Karpas-422 (cell line): ENCODE data around the gene GHITM. TPM values are rescaled to one million over a fixed set of nuclear protein-coding genes. Genes with fewer than 3 reads are reported as not detected.
"Not testable (repeated sequence)": the region's sequence is repeated elsewhere in the genome, so short reads cannot be mapped to it uniquely, and the experiment has no call there.

Experiments
- DNase-seq: peaks from one replicate; pipeline ENCODE4 v3.0.0-alpha.2; 2015
- H2AFZ ChIP-seq: fragments of 200-600 bp; sonication (generic); 2 replicates; pipeline ENCODE4 v1.6.1; 2014; ENCODE audit warnings: antibody characterized with exemption, low read length, mixed read lengths
- H3K27ac ChIP-seq: fragments of 200-600 bp; sonication (generic); 2 replicates; pipeline ENCODE4 v1.5.1; 2014; ENCODE audit warnings: mild to moderate bottlenecking, low read length, moderate library complexity
- H3K27me3 ChIP-seq: fragments of 200-600 bp; sonication (generic); 2 replicates; pipeline ENCODE4 v1.6.1; 2014; ENCODE audit warnings: low read length, mixed read lengths
- H3K36me3 ChIP-seq: fragments of 200-600 bp; sonication (generic); 2 replicates; pipeline ENCODE4 v1.6.1; 2014; ENCODE audit warnings: low read length, mixed read lengths; ENCODE audit not compliant: insufficient read depth
- H3K4me1 ChIP-seq: fragments of 200-600 bp; sonication (generic); 2 replicates; pipeline ENCODE4 v1.6.1; 2014; ENCODE audit warnings: mild to moderate bottlenecking, low read length, mixed read lengths
- H3K4me2 ChIP-seq: fragments of 200-600 bp; sonication (generic); 2 replicates; pipeline ENCODE4 v1.6.1; 2014; ENCODE audit warnings: low read length, low read depth, mild to moderate bottlenecking; ENCODE audit not compliant: poor library complexity, severe bottlenecking
- H3K4me3 ChIP-seq: fragments of 200-600 bp; sonication (generic); 2 replicates; pipeline ENCODE4 v1.5.1; 2014; ENCODE audit warnings: mild to moderate bottlenecking, antibody characterized with exemption, low read length, mixed read lengths
- H3K79me2 ChIP-seq: fragments of 200-600 bp; sonication (generic); 2 replicates; pipeline ENCODE4 v1.6.1; 2014; ENCODE audit warnings: mild to moderate bottlenecking, low read length, mixed read lengths
- H3K9ac ChIP-seq: fragments of 200-600 bp; sonication (generic); 2 replicates; pipeline ENCODE4 v1.6.0; 2014; ENCODE audit warnings: low read length
- H3K9me2 ChIP-seq: fragments of 200-600 bp; sonication (generic), shearing (Covaris generic); replicated peaks from 2 replicates; pipeline ENCODE4 v1.6.0; 2014; ENCODE audit warnings: mild to moderate bottlenecking, low read length, moderate library complexity; ENCODE audit not compliant: insufficient read depth
- H3K9me3 ChIP-seq: fragments of 300-700, 200-600 bp; sonication (generic); 2 replicates; pipeline ENCODE4 v1.6.1; 2014; ENCODE audit warnings: low read length, mixed read lengths
- H4K20me1 ChIP-seq: fragments of 200-600 bp; sonication (generic); 2 replicates; pipeline ENCODE4 v1.6.1; 2014; ENCODE audit warnings: mild to moderate bottlenecking, antibody characterized with exemption, low read length, low read depth; ENCODE audit not compliant: insufficient read depth
- total RNA-seq: library from RNA; depleted of rRNA; stranded (reverse); fragments of >200 nt; shearing (Covaris generic); gene quantifications from 2 replicates; pipeline ENCODE4 v1.2.3, GENCODE V29; 2014; ENCODE audit warnings: low replicate concordance

Gene GHITM
- total RNA-seq, 1 experiment from 2014 or later = 78.4 TPM

DNA sequence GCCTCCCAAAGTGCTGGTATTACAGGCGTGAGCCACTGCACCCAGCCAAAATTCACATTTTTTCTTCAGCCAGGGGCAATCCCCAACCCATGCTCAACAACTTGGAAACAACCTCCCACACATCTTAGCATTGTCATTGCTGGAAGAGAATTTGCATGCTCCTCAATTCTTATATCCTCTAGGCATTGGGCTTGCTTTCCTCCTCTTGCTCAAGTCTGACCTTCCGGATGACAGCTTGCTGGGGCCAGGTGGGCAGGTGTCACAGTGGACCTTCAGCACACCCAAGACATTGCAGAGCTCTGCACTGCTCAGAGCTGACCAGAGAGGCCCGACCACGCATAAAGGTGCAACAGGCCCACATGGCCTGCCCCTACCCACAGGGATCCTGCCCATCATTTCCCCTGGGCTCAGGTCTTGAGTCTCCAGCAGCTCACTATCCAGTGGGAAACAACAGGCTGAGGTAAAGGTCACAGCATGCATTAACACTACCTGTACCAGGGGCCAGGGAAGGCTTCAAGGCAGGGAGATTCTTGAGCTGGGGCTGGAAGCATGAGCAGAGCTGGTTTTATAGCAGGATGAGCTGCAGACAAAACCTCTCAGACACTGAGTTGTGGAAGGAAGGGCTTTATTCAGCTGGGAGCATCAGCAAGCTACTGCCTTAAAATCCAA, 27.4 kb downstream of the GHITM start:
- no peaks in the 10 kb centered on the region for H4K20me1 ChIP-seq
- no peaks in the 10 kb centered on the region for H3K27me3 ChIP-seq
- H3K4me1 ChIP-seq = peaks cover 8% of the 10 kb centered on the region
- H3K9me3 ChIP-seq = no peaks in the 10 kb centered on the region
- no peak for DNase-seq
- H2AFZ ChIP-seq = no peak overlapping the region
- no peaks in the 10 kb centered on the region for H3K9me2 ChIP-seq
- H3K79me2 ChIP-seq = no peaks in the 10 kb centered on the region
- no peak overlapping the region for H3K4me2 ChIP-seq
- no peak overlapping the region for H3K9ac ChIP-seq
- no peaks in the 10 kb centered on the region for H3K36me3 ChIP-seq
- no peak overlapping the region for H3K4me3 ChIP-seq
- no peak overlapping the region for H3K27ac ChIP-seq

DNA sequence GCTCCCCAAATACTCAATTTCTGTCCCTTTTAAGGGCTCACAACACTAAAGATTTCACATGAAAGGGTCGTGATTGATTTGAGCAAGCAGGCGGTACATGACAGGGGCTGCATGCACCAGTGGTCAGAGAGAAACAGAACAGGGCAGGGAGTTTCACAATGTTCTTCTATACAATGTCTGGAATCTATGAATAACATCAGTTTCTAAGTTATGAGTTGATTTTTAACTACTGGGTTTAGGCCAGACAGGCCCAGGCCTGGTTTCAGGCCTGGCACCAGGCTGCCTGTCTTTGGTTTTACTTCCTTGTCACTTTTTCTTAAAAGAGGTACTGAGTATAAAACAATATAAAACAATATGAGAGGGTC, 28.0 kb downstream of the GHITM start:
- not testable (repeated sequence) for DNase-seq, H3K9me3 ChIP-seq, H3K4me3 ChIP-seq, H3K36me3 ChIP-seq, H3K27me3 ChIP-seq, H3K27ac ChIP-seq, H3K9me2 ChIP-seq, H3K4me1 ChIP-seq, H4K20me1 ChIP-seq, H3K9ac ChIP-seq, H3K79me2 ChIP-seq, H3K4me2 ChIP-seq, H2AFZ ChIP-seq

- not testable (repeated sequence) for H3K9ac ChIP-seq, H4K20me1 ChIP-seq, H3K9me2 ChIP-seq, H3K36me3 ChIP-seq, H3K4me1 ChIP-seq, H3K79me2 ChIP-seq, H3K27ac ChIP-seq, DNase-seq, H3K4me2 ChIP-seq, H3K9me3 ChIP-seq, H3K27me3 ChIP-seq, H2AFZ ChIP-seq, H3K4me3 ChIP-seq
Observed at GRCh38 chr10:84168382-84168781, 29.1 kb downstream of the GHITM start.

DNA sequence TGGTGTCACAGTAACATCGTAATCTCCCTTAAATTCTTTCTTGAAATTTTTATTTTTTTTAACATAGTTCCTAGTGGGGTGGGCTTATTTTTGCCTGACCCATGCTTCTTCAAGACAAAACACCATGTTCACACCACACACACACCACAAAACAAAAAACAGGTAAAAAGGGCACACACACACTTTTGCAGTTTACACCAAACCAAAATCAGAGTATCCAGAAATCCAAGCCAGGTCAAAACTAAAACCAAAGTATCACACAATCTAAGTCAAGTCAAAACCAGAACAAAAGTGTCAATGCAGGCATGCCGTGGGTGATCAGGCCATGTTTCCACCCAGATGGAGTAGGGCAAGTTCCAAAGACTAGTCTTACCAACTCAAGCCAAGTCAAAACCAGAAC, 31.9 kb downstream of the GHITM start:
- H3K9me2 ChIP-seq, H3K4me1 ChIP-seq, H3K27ac ChIP-seq, H3K4me2 ChIP-seq, H3K36me3 ChIP-seq, DNase-seq, H3K79me2 ChIP-seq, H3K9me3 ChIP-seq, H3K4me3 ChIP-seq, H2AFZ ChIP-seq, H3K27me3 ChIP-seq, H3K9ac ChIP-seq, H4K20me1 ChIP-seq: not testable (repeated sequence)

- H3K36me3 ChIP-seq, H3K4me3 ChIP-seq, H3K27me3 ChIP-seq, H3K4me2 ChIP-seq, H2AFZ ChIP-seq, H4K20me1 ChIP-seq, H3K79me2 ChIP-seq, H3K4me1 ChIP-seq, DNase-seq, H3K9me2 ChIP-seq, H3K9me3 ChIP-seq, H3K9ac ChIP-seq, H3K27ac ChIP-seq: not testable (repeated sequence)
Observed at GRCh38 chr10:84171700-84172466, 32.6 kb downstream of the GHITM start.

- Histone ChIP-seq H3K79me2 (no peaks in the 10 kb centered on the region), H3K4me1 (no peaks in the 10 kb centered on the region), H2AFZ (no peak overlapping the region), H3K27me3 (no peaks in the 10 kb centered on the region), H3K9ac (no peak overlapping the region), H3K4me3 (no peak overlapping the region), H3K9me3 (no peaks in the 10 kb centered on the region), H3K9me2 (no peaks in the 10 kb centered on the region), H4K20me1 (no peaks in the 10 kb centered on the region), H3K36me3 (no peaks in the 10 kb centered on the region), H3K27ac (no peak overlapping the region), H3K4me2 (no peak overlapping the region)
- no peak for DNase-seq
Observed at GRCh38 chr10:84172467-84173356, 33.4 kb downstream of the GHITM start.

GRCh38 chr10:84173501-84173929, 34.2 kb downstream of the GHITM start, which contains the start of gene GPR15LG:
GPR15LG (plus strand) TSS chr10:84173801; CDS start chr10:84173852, 51 bp downstream.
- Histone ChIP-seq H4K20me1 (no peaks in the 10 kb centered on the region), H3K36me3 (no peaks in the 10 kb centered on the region), H3K9me2 (no peaks in the 10 kb centered on the region), H3K27me3 (no peaks in the 10 kb centered on the region), H3K79me2 (no peaks in the 10 kb centered on the region), H3K9me3 (no peaks in the 10 kb centered on the region), H3K9ac (no peak within 1 kb of the TSS), H3K4me3 (no peak within 1 kb of the TSS), H3K4me2 (no peak within 1 kb of the TSS), H3K4me1 (no peaks in the 10 kb centered on the region), H3K27ac (no peak within 1 kb of the TSS), H2AFZ (no peak within 1 kb of the TSS)
- no peak for DNase-seq

DNA sequence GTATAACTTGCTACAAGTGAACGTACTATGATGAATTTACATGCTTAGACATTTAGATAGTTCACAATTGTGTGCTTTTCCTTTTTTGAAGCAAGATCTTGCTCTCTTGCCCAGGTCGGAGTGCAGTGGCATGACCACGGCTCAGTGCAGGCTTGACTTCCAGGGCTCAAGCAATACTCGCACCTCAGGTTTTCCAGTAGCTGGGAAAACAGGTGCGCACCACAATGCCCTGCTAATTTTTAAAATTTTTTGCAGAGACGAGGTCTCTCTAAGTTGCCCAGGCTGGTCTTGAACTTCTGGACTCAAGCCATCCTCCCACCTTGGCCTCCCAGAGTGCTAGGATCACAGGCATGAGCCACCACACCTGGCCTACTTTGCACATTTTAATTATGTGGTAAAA, 36.1 kb downstream of the GHITM start:
- H3K27ac ChIP-seq = no peak overlapping the region
- H3K4me1 ChIP-seq = peaks cover 9% of the 10 kb centered on the region
- no peak overlapping the region for H2AFZ ChIP-seq
- H3K27me3 ChIP-seq = no peaks in the 10 kb centered on the region
- no peaks in the 10 kb centered on the region for H4K20me1 ChIP-seq
- H3K4me2 ChIP-seq = no peak overlapping the region
- H3K4me3 ChIP-seq = no peak overlapping the region
- DNase-seq = no peak
- H3K9me3 ChIP-seq = no peaks in the 10 kb centered on the region
- no peaks in the 10 kb centered on the region for H3K36me3 ChIP-seq
- no peaks in the 10 kb centered on the region for H3K79me2 ChIP-seq
- no peaks in the 10 kb centered on the region for H3K9me2 ChIP-seq
- H3K9ac ChIP-seq = no peak overlapping the region
